ENCODE results near the gene SPATA7. TPM values are rescaled to one million over a fixed set of nuclear protein-coding genes. Genes with fewer than 3 reads are reported as not detected.

SPATA7 gene
- total and polyA plus RNA-seq, 2 experiments from 2014 or later = 16.5 to 17.8 TPM

GRCh38 chr14:88430976-88431375 is 45.5 kb downstream of the SPATA7 start:
- DNase-seq (ENCODE audit: low spot score) (no peak), ATAC-seq (no peak)
- no peaks in the 10 kb centered on the region for H3K9me3 Mint-ChIP-seq
- no peaks in the 10 kb centered on the region for H3K9me2 ChIP-seq (ENCODE audit: insufficient read depth)
- no peaks in the 10 kb centered on the region for H3K36me3 Mint-ChIP-seq (ENCODE audit: low read depth)
- no peaks in the 10 kb centered on the region for H3F3A ChIP-seq (replicated peaks; ENCODE audit: low read depth)
- H3K4me2 ChIP-seq = no peak overlapping the region
- no peaks in the 10 kb centered on the region for H3K4me1 ChIP-seq (ENCODE audit: insufficient read depth)
- no peaks in the 10 kb centered on the region for H3K79me2 ChIP-seq (replicated peaks; ENCODE audit: insufficient read depth)
- H3K27ac Mint-ChIP-seq = no peak overlapping the region
- H3K27me3 Mint-ChIP-seq (ENCODE audit: insufficient read depth, low read depth, poor library complexity) = peaks cover 2% of the 10 kb centered on the region
- no peaks in the 10 kb centered on the region for H3K27me3 ChIP-seq (ENCODE audit: insufficient read depth)
- H3K4me3 ChIP-seq = no peak overlapping the region
- no peak overlapping the region for H3K27ac ChIP-seq (ENCODE audit: low read depth)
- no peak overlapping the region for H2AFZ ChIP-seq
- H3K36me3 ChIP-seq (ENCODE audit: insufficient read depth) = no peaks in the 10 kb centered on the region
- TF ChIP-seq ZNF114 (CRISPR knock-in tag; IDR thresholded peaks at IDR 0.05) (no peak), EZH2phosphoT487 (IDR thresholded peaks at IDR 0.05; ENCODE audit: unreplicated experiment) (no peak), JUNB (IDR thresholded peaks at IDR 0.05; ENCODE audit: unreplicated experiment) (no peak), POLR2AphosphoS5 (IDR thresholded peaks at IDR 0.05; ENCODE audit: low read depth) (no peak), EZH2 (IDR thresholded peaks at IDR 0.05; ENCODE audit: low read depth, unreplicated experiment) (no peak), CTCF (conservative IDR thresholded peaks at IDR 0.05; ENCODE audit: low read depth in 2 of 2) (no peak), STAT1 (IDR thresholded peaks at IDR 0.05; ENCODE audit: unreplicated experiment) (no peak), REST (IDR thresholded peaks at IDR 0.05; ENCODE audit: unreplicated experiment) (no peak), ETS1 (IDR thresholded peaks at IDR 0.05) (no peak), ZNF331 (CRISPR knock-in tag; IDR thresholded peaks at IDR 0.05; ENCODE audit: low read depth) (no peak), NANOG (IDR thresholded peaks at IDR 0.05; ENCODE audit: borderline replicate concordance) (no peak), CREB1 (CRISPR knock-in tag; IDR thresholded peaks at IDR 0.05; ENCODE audit: low read depth) (no peak), ZNF462 (CRISPR knock-in tag; IDR thresholded peaks at IDR 0.05) (no peak)
- no peak overlapping the region for H3K4me3 Mint-ChIP-seq
- no peaks in the 10 kb centered on the region for H4K20me1 ChIP-seq (replicated peaks; ENCODE audit: insufficient read depth)
- H3K4me1 Mint-ChIP-seq = peaks cover 5% of the 10 kb centered on the region; the same call in 2 of the 3 replicates

Data from GM23338 (cell line).